Neuronal stem cell (in vitro differentiated cells): ENCODE data around the gene GDF7.
A peak's percentile ranks its signal among the peaks of the same experiment; 100 is the strongest.

Experiments
- DNase-seq: peaks from one replicate; pipeline ENCODE4 v3.0.0-alpha.2; 2013; ENCODE audit warnings: low spot score
- H2AFZ ChIP-seq: one replicate; pipeline ENCODE4 v1.6.1; 2013; ENCODE audit warnings: mild to moderate bottlenecking, low read length, inconsistent platforms
- H2AK5ac ChIP-seq: 2 replicates; pipeline ENCODE4 v1.6.1; 2013; ENCODE audit warnings: low read depth, mild to moderate bottlenecking, inconsistent platforms, low read length, moderate library complexity, mixed read lengths
- H2BK120ac ChIP-seq: 2 replicates; pipeline ENCODE4 v1.6.1; 2013; ENCODE audit warnings: low read depth, mild to moderate bottlenecking, inconsistent platforms, low read length, moderate library complexity, mixed read lengths
- H2BK12ac ChIP-seq: one replicate; pipeline ENCODE4 v1.6.1; 2013; ENCODE audit warnings: low read length, inconsistent platforms
- H2BK15ac ChIP-seq: 2 replicates; pipeline ENCODE4 v1.6.1; 2013; ENCODE audit warnings: mild to moderate bottlenecking, low read length, inconsistent platforms, mixed read lengths
- H2BK5ac ChIP-seq: one replicate; pipeline ENCODE4 v1.6.1; 2013; ENCODE audit warnings: inconsistent platforms, mild to moderate bottlenecking, low read length, moderate library complexity
- H3K14ac ChIP-seq: one replicate; pipeline ENCODE4 v1.6.1; 2013; ENCODE audit warnings: low read length, inconsistent platforms
- H3K18ac ChIP-seq: 2 replicates; pipeline ENCODE4 v1.6.1; 2013; ENCODE audit warnings: low read length, inconsistent platforms
- H3K23ac ChIP-seq: 2 replicates; pipeline ENCODE4 v1.6.1; 2013; ENCODE audit warnings: low read depth, mild to moderate bottlenecking, mixed read lengths, low read length, inconsistent platforms; ENCODE audit not compliant: poor library complexity
- H3K27ac ChIP-seq: replicated peaks from 3 replicates; pipeline ENCODE4 v1.5.1; 2013; ENCODE audit warnings: low read length, inconsistent platforms
- H3K27me3 ChIP-seq, 3 experiments: 2 replicates each; pipeline ENCODE4 v1.6.1; 2013; ENCODE audit warnings: low read length in 3 of 3, mild to moderate bottlenecking in 2 of 3, inconsistent platforms in 1 of 3, low read depth in 1 of 3, mixed read lengths in 1 of 3, moderate library complexity in 1 of 3; ENCODE audit not compliant: control insufficient read depth in 3 of 3, insufficient read depth in 3 of 3
- H3K36me3 ChIP-seq, 2 donors: replicated peaks in 1 of 2; 2 replicates each; pipeline ENCODE4 v1.6.1; 2013; ENCODE audit warnings: low read length in 2 of 2; ENCODE audit not compliant: control insufficient read depth in 2 of 2, insufficient read depth in 2 of 2
- H3K4ac ChIP-seq: 2 replicates; pipeline ENCODE4 v1.6.1; 2013; ENCODE audit warnings: inconsistent platforms, mild to moderate bottlenecking, low read length, moderate library complexity
- H3K4me1 ChIP-seq, 2 donors: 1 replicate in 1 of 2; 2 replicates in 1 of 2; pipeline ENCODE4 v1.6.1; 2013; ENCODE audit warnings: low read length in 2 of 2, low read depth in 1 of 2; ENCODE audit not compliant: control insufficient read depth in 2 of 2, insufficient read depth in 1 of 2
- H3K4me2 ChIP-seq: one replicate; pipeline ENCODE4 v1.6.1; 2013; ENCODE audit warnings: mild to moderate bottlenecking, low read length, inconsistent platforms; ENCODE audit not compliant: insufficient read depth, poor library complexity, severe bottlenecking
- H3K4me3 ChIP-seq, 2 donors: 2 replicates each; pipeline ENCODE4 v1.5.1; 2013; ENCODE audit warnings: low read length in 2 of 2, mild to moderate bottlenecking in 2 of 2, inconsistent platforms in 1 of 2, moderate library complexity in 1 of 2
- H3K79me1 ChIP-seq: one replicate; pipeline ENCODE4 v1.6.1; 2013; ENCODE audit warnings: low read depth, mild to moderate bottlenecking, inconsistent platforms, low read length, moderate library complexity
- H3K9ac ChIP-seq: one replicate; pipeline ENCODE4 v1.6.1; 2013; ENCODE audit warnings: mild to moderate bottlenecking, low read depth, low read length, inconsistent platforms; ENCODE audit not compliant: poor library complexity
- H3K9me3 ChIP-seq, 2 donors: replicated peaks in 1 of 2; 2 replicates each; pipeline versions ENCODE3 to v1.6.1; 2013; ENCODE audit warnings: low read length in 2 of 2, mild to moderate bottlenecking in 2 of 2, inconsistent platforms in 1 of 2, low read depth in 1 of 2, mixed read lengths in 1 of 2, moderate library complexity in 1 of 2; ENCODE audit not compliant: control insufficient read depth in 2 of 2, insufficient read depth in 1 of 2
- H4K8ac ChIP-seq: one replicate; pipeline ENCODE4 v1.6.1; 2013; ENCODE audit warnings: low read depth, mild to moderate bottlenecking, inconsistent platforms, low read length, moderate library complexity
- H4K91ac ChIP-seq: one replicate; pipeline ENCODE4 v1.6.1; 2013; ENCODE audit warnings: low read length, low read depth, mild to moderate bottlenecking, inconsistent platforms; ENCODE audit not compliant: poor library complexity
- WGBS, 2 donors: extraction: QIAGEN DNeasy Blood & Tissue Kit; methylation state at CpG; one replicate each; pipeline ENCODE4 v1.1.7; 2013; ENCODE audit warnings: missing lambda C conversion rate in 2 of 2, mixed read lengths in 1 of 2; ENCODE audit not compliant: insufficient read length in 2 of 2, insufficient replicate concordance in 1 of 2; ENCODE audit errors: extremely low coverage in 2 of 2; 5-methylcytosine and 5-hydroxymethylcytosine counted together

Gene GDF7

GRCh38 chr2:20649976-20650375, 17.0 kb upstream of the GDF7 start:
- DNase-seq: no peak
- peaks cover 0 to 4% of the 10 kb centered on the region in 2 donors for H3K36me3 ChIP-seq

GRCh38 chr2:20650393-20650876, 16.5 kb upstream of the GDF7 start:
- no peak overlapping the region for H3K27ac ChIP-seq

More at GRCh38 chr2:20649976-20650375, 17.0 kb upstream of the GDF7 start:
- H3K9me3 ChIP-seq: no peaks in the 10 kb centered on the region
- H3K18ac ChIP-seq: no peak overlapping the region
- no peak overlapping the region for H3K27ac ChIP-seq
- H3K4me3 ChIP-seq: peak overlapping the region; percentile 84 to 89
- H3K27me3 ChIP-seq: peaks cover 0 to 18% (median 2%) of the 10 kb centered on the region in 3 experiments
- H2AFZ ChIP-seq: no peak overlapping the region
- WGBS, 2 donors: no CpG with 5 or more reads among the region's 7 CpGs
- H3K14ac ChIP-seq: no peak overlapping the region
- H4K91ac ChIP-seq: no peak overlapping the region
- no peak overlapping the region for H3K23ac ChIP-seq
- H2BK120ac ChIP-seq: no peak overlapping the region
- H2BK12ac ChIP-seq: no peak overlapping the region
- no peak overlapping the region for H4K8ac ChIP-seq
- peak overlapping the region; percentile 36 for H3K9ac ChIP-seq
- H3K79me1 ChIP-seq: no peaks in the 10 kb centered on the region
- H3K4me1 ChIP-seq: peaks cover 6 to 24% of the 10 kb centered on the region in 2 donors
- H2BK15ac ChIP-seq: peak overlapping the region; percentile 16
- no peak overlapping the region for H2BK5ac ChIP-seq
- H3K4me2 ChIP-seq: no peak overlapping the region
- no peak overlapping the region for H3K4ac ChIP-seq
- H2AK5ac ChIP-seq: peak overlapping the region; percentile 31

GRCh38 chr2:20650877-20651730, 15.8 kb upstream of the GDF7 start, which contains the start of gene HS1BP3:
HS1BP3 (minus strand) TSS chr2:20651098; CDS start chr2:20651063, 35 bp downstream.
- H3K4me2 ChIP-seq: peak within 1 kb of the TSS; percentile 78
- peak within 1 kb of the TSS; percentile 60 for H2BK12ac ChIP-seq
- H2AFZ ChIP-seq: peak within 1 kb of the TSS; percentile 96
- peak within 1 kb of the TSS; percentile 66 for H3K14ac ChIP-seq
- WGBS, 2 donors: no CpG with 5 or more reads among the region's 72 CpGs
- peak; percentile 81 for DNase-seq
- no peak within 1 kb of the TSS for H2BK120ac ChIP-seq
- peak within 1 kb of the TSS; percentile 44 for H3K23ac ChIP-seq
- H4K8ac ChIP-seq: no peak within 1 kb of the TSS
- H3K4me1 ChIP-seq: peaks cover 6 to 24% of the 10 kb centered on the region in 2 donors
- H3K9ac ChIP-seq: peak within 1 kb of the TSS; percentile 91
- H3K4me3 ChIP-seq: peak within 1 kb of the TSS; percentile 84 to 89
- peaks cover 0 to 27% (median 2%) of the 10 kb centered on the region in 3 experiments for H3K27me3 ChIP-seq
- peak within 1 kb of the TSS; percentile 98 for H3K18ac ChIP-seq
- peak within 1 kb of the TSS; percentile 66 for H3K4ac ChIP-seq
- peak within 1 kb of the TSS; percentile 58 for H2BK5ac ChIP-seq
- peak within 1 kb of the TSS; percentile 93 for H2BK15ac ChIP-seq
- no peaks in the 10 kb centered on the region for H3K36me3 ChIP-seq
- H3K9me3 ChIP-seq: no peaks in the 10 kb centered on the region
- H4K91ac ChIP-seq: peak within 1 kb of the TSS; percentile 68
- H2AK5ac ChIP-seq: peak within 1 kb of the TSS; percentile 92
- H3K79me1 ChIP-seq: no peaks in the 10 kb centered on the region
- H3K27ac ChIP-seq: no peak within 1 kb of the TSS

More at GRCh38 chr2:20650393-20650876, 16.5 kb upstream of the GDF7 start:
- Histone ChIP-seq H3K4me2 (peak overlapping the region; percentile 73), H2BK12ac (no peak overlapping the region), H2BK5ac (no peak overlapping the region), H3K4ac (no peak overlapping the region), H3K14ac (peak overlapping the region; percentile 66), H3K9me3 (no peaks in the 10 kb centered on the region), H3K27me3 (peaks cover 0 to 22% (median 2%) of the 10 kb centered on the region in 3 experiments), H4K8ac (no peak overlapping the region), H2AK5ac (peak overlapping the region; percentile 82), H3K4me1 (peaks cover 6 to 24% of the 10 kb centered on the region in 2 donors), H3K79me1 (no peaks in the 10 kb centered on the region), H3K23ac (peak overlapping the region; percentile 25), H3K36me3 (no peaks in the 10 kb centered on the region), H3K18ac (peak overlapping the region; percentile 98), H2BK15ac (peak overlapping the region; percentile 82), H3K9ac (peak overlapping the region; percentile 91), H2BK120ac (no peak overlapping the region), H3K4me3 (peak overlapping the region; percentile 84 to 89), H2AFZ (peak overlapping the region; percentile 96), H4K91ac (peak overlapping the region; percentile 68)
- no CpG with 5 or more reads among the region's 19 CpGs for WGBS, 2 donors
- DNase-seq: no peak

- Histone ChIP-seq H3K18ac (peak overlapping the region; percentile 97), H2BK120ac (no peak overlapping the region), H3K4ac (peak overlapping the region; percentile 66), H3K4me1 (peaks cover 12 to 29% of the 10 kb centered on the region in 2 donors), H3K14ac (no peak overlapping the region), H2BK5ac (peak overlapping the region; percentile 58), H2AK5ac (peak overlapping the region; percentile 92), H3K27ac (no peak overlapping the region), H3K4me3 (peak overlapping the region in 1 of 2 donors; percentile 84), H3K9ac (no peak overlapping the region), H4K8ac (no peak overlapping the region), H3K36me3 (no peaks in the 10 kb centered on the region), H4K91ac (no peak overlapping the region), H3K23ac (no peak overlapping the region), H3K79me1 (no peaks in the 10 kb centered on the region), H2BK15ac (peak overlapping the region; percentile 93), H3K9me3 (no peaks in the 10 kb centered on the region), H2AFZ (peak overlapping the region; percentile 96), H3K4me2 (peak overlapping the region; percentile 78), H3K27me3 (peaks cover 0 to 34% (median 2%) of the 10 kb centered on the region in 3 experiments), H2BK12ac (peak overlapping the region; percentile 60)
- DNase-seq: no peak
- no CpG with 5 or more reads among the region's 7 CpGs for WGBS, 2 donors
Observed at GRCh38 chr2:20651731-20652099, 15.2 kb upstream of the GDF7 start.
